22Rv1 (cell line): ENCODE results near the gene RHOBTB3.

ENCODE experiments used
- CTCF ChIP-seq: fragments of 450-650 bp; IDR thresholded peaks from 2 replicates; pipeline ENCODE4 v1.5.1; 2017; ENCODE audit warnings: mild to moderate bottlenecking
- ZFX ChIP-seq: fragments of 450-650 bp; IDR thresholded peaks from 2 replicates; pipeline ENCODE4 v1.6.1; 2017; ENCODE audit warnings: antibody characterized with exemption, borderline replicate concordance

- TF ChIP-seq CTCF, result no peak
- TF ChIP-seq ZFX, result no peak
Observed at GRCh38 chr5:95738834-95739233, 7.7 kb downstream of the RHOBTB3 start.
